Loucy (cell line): ENCODE data around the gene ART1.
"Not testable (repeated sequence)": the region's sequence is repeated elsewhere in the genome, so short reads cannot be mapped to it uniquely, and the experiment has no call there.

Experiments used
- CTCF ChIP-seq: fragments of 200-600 bp; sonication (generic); conservative IDR thresholded peaks from 2 replicates; pipeline ENCODE4 v1.5.1; 2014; ENCODE audit warnings: mild to moderate bottlenecking, antibody characterized with exemption, low read length
- EZH2phosphoT487 ChIP-seq: fragments of 200-600 bp; IDR thresholded peaks from 2 replicates; pipeline ENCODE4 v1.6.1; 2018; ENCODE audit warnings: antibody characterized with exemption, mild to moderate bottlenecking, moderate library complexity, borderline replicate concordance

GRCh38 chr11:3652514-3652913 lies 7.6 kb downstream of the ART1 start:
- TF ChIP-seq CTCF, EZH2phosphoT487: not testable (repeated sequence)
